HepG2 (cell line): ENCODE measurements around the gene SRCAP. TPM values are rescaled to one million over a fixed set of nuclear protein-coding genes. Genes with fewer than 3 reads are reported as not detected.

Experiments
- ELF1 ChIP-seq: sonication (generic); formaldehyde crosslinking; IDR thresholded peaks from 2 replicates; pipeline ENCODE4 v1.4.0; 2020; ENCODE audit warnings: missing genetic modification reagents
- MTERF4 ChIP-seq: sonication (generic); formaldehyde crosslinking; IDR thresholded peaks from 2 replicates; pipeline ENCODE4 v1.8.0; 2023; ENCODE audit warnings: mild to moderate bottlenecking, missing genetic modification reagents
- PHF21A ChIP-seq: sonication (generic); formaldehyde crosslinking; IDR thresholded peaks from 2 replicates; pipeline ENCODE4 v1.5.0; 2020; ENCODE audit warnings: mild to moderate bottlenecking, missing genetic modification reagents
- RAD21 ChIP-seq: fragments of 450-650 bp; formaldehyde crosslinking; IDR thresholded peaks from 2 replicates; pipeline ENCODE4 v1.5.0; 2020; ENCODE audit warnings: mild to moderate bottlenecking
- RERE ChIP-seq: IDR thresholded peaks from 2 replicates; pipeline ENCODE4 v1.6.1; 2016; ENCODE audit warnings: low read depth, missing genetic modification reagents, missing compliant biosample characterization
- SRF ChIP-seq: IDR thresholded peaks from 2 replicates; pipeline ENCODE4 v1.6.1; 2011; ENCODE audit warnings: mild to moderate bottlenecking, low read depth, low read length, moderate library complexity
- XBP1 ChIP-seq: sonication (generic); formaldehyde crosslinking; IDR thresholded peaks from 2 replicates; pipeline ENCODE4 v1.5.0; 2020; ENCODE audit warnings: missing genetic modification reagents
- ZEB1 ChIP-seq: IDR thresholded peaks from 2 replicates; pipeline ENCODE4 v1.6.1; 2012; ENCODE audit warnings: mild to moderate bottlenecking, low read depth, inconsistent platforms; ENCODE audit not compliant: insufficient replicate concordance
- ZFP36L2 ChIP-seq: sonication (generic); formaldehyde crosslinking; IDR thresholded peaks from 2 replicates; pipeline ENCODE4 v1.4.0; 2020; ENCODE audit warnings: missing genetic modification reagents
- ZNF205 ChIP-seq: IDR thresholded peaks from 2 replicates; pipeline ENCODE4 v1.6.1; 2018; ENCODE audit warnings: missing biosample characterization, missing genetic modification reagents
- ZNF30 ChIP-seq: sonication (generic); formaldehyde crosslinking; IDR thresholded peaks from 2 replicates; pipeline ENCODE4 v1.5.0; 2020; ENCODE audit warnings: mild to moderate bottlenecking, missing genetic modification reagents
- ZNF446 ChIP-seq: sonication (generic); formaldehyde crosslinking; IDR thresholded peaks from 2 replicates; pipeline ENCODE4 v1.5.0; 2020; ENCODE audit warnings: mild to moderate bottlenecking, missing genetic modification reagents
- ZNF503 ChIP-seq: sonication (generic); formaldehyde crosslinking; IDR thresholded peaks from 2 replicates; pipeline ENCODE4 v1.4.0; 2020; ENCODE audit warnings: missing genetic modification reagents
- ZNF556 ChIP-seq: sonication (generic); formaldehyde crosslinking; IDR thresholded peaks from 2 replicates; pipeline ENCODE4 v1.4.0; 2020; ENCODE audit warnings: mild to moderate bottlenecking, missing genetic modification reagents, borderline replicate concordance
- ZNF574 ChIP-seq: sonication (generic); formaldehyde crosslinking; IDR thresholded peaks from 2 replicates; pipeline ENCODE4 v1.4.0; 2020; ENCODE audit warnings: missing genetic modification reagents
- ZNF644 ChIP-seq: IDR thresholded peaks from 2 replicates; pipeline ENCODE4 v1.6.1; 2016; ENCODE audit warnings: low read depth
- ZNF747 ChIP-seq: sonication (generic); formaldehyde crosslinking; IDR thresholded peaks from 2 replicates; pipeline ENCODE4 v1.8.1; 2023; ENCODE audit warnings: missing genetic modification reagents, mild to moderate bottlenecking, borderline replicate concordance
- ZNF768 ChIP-seq: sonication (generic); formaldehyde crosslinking; IDR thresholded peaks from 2 replicates; pipeline ENCODE4 v1.4.0; 2020; ENCODE audit warnings: missing genetic modification reagents
- ZNF772 ChIP-seq: sonication (generic); formaldehyde crosslinking; IDR thresholded peaks from 2 replicates; pipeline ENCODE4 v1.5.0; 2020; ENCODE audit warnings: mild to moderate bottlenecking, missing genetic modification reagents
- polyA plus RNA-seq, 8 experiments: library from polyadenylated mRNA; depleted of rRNA in 3 of 8; stranded (reverse) in 7 of 8; unstranded in 1 of 8; fragments of >200 nt; fragmentation: Illumina TruSeq in 4 of 8; extraction: Trizol in 4 of 8; gene quantifications; 2 replicates each; pipeline versions ENCODE4 v1.2.1 to v1.2.3, GENCODE V29; 2011 to 2016; ENCODE audit warnings: low read depth in 4 of 8, missing spikeins in 1 of 8, mixed read lengths in 1 of 8; ENCODE audit not compliant: insufficient read depth in 1 of 8
- total RNA-seq, 5 experiments: library from RNA; depleted of rRNA; stranded (reverse); fragments of >200 nt; fragmentation: Illumina TruSeq; extraction: Trizol; gene quantifications; 2 replicates each; pipeline ENCODE4 v1.2.3, GENCODE V29; 2016; ENCODE audit warnings: low read depth in 1 of 5

The SRCAP gene
- total and polyA plus RNA-seq, 2 of the 13 experiments (the other 11 are each of a cell fraction or from before 2014, with no cell fraction given) = 4.9 to 9.0 TPM

GRCh38 chr16:30658731-30659506, 40.1 kb upstream of the SRCAP start (continued):
- TF ChIP-seq ZNF556 (CRISPR knock-in tag) (0 out of 2 replicates have a peak, but pooled peaks have one; percentile 22), ZEB1 (no peak), PHF21A (CRISPR knock-in tag) (no peak), RAD21 (peak; percentile 54; the same call in 1 of the 2 replicates), ZNF747 (CRISPR knock-in tag) (no peak; the same call in none of the 2 replicates), ZFP36L2 (CRISPR knock-in tag) (no peak), ZNF205 (no peak; the same call in 1 of the 2 replicates), XBP1 (CRISPR knock-in tag) (no peak), ZNF768 (CRISPR knock-in tag) (no peak), ZNF644 (CRISPR knock-in tag) (no peak), ZNF446 (CRISPR knock-in tag) (no peak; the same call in 1 of the 2 replicates), ZNF574 (CRISPR knock-in tag) (peak; percentile 86), ZNF30 (CRISPR knock-in tag) (no peak), ZNF772 (CRISPR knock-in tag) (no peak), ELF1 (CRISPR knock-in tag) (no peak; the same call in 1 of the 2 replicates), ZNF503 (no peak; the same call in 1 of the 2 replicates), SRF (no peak), MTERF4 (CRISPR knock-in tag) (no peak), RERE (CRISPR knock-in tag) (no peak)
